H9 (cell line): ENCODE results near the gene RAB15. TPM values are rescaled to one million over a fixed set of nuclear protein-coding genes. Genes with fewer than 3 reads are reported as not detected.
A peak's percentile ranks its signal among the peaks of the same experiment; 100 is the strongest.

Experiments
- DNase-seq: peaks from one replicate; pipeline ENCODE4 v3.0.0-alpha.2; 2017
- H2AFZ ChIP-seq: one replicate; pipeline ENCODE4 v1.6.1; 2013; ENCODE audit warnings: mild to moderate bottlenecking, low read length, control low read depth, moderate library complexity
- H2AK5ac ChIP-seq: 2 replicates; pipeline ENCODE4 v1.6.1; 2013; ENCODE audit warnings: low read length, control low read depth, mixed read lengths; ENCODE audit not compliant: insufficient read length
- H2BK120ac ChIP-seq: one replicate; pipeline ENCODE4 v1.6.1; 2013; ENCODE audit warnings: low read depth, mild to moderate bottlenecking, low read length, control low read depth, inconsistent platforms; ENCODE audit not compliant: poor library complexity, severe bottlenecking
- H2BK12ac ChIP-seq: 2 replicates; pipeline ENCODE4 v1.6.1; 2013; ENCODE audit warnings: low read length, control low read depth, mixed read lengths, low read depth; ENCODE audit not compliant: insufficient read length
- H2BK15ac ChIP-seq: 2 replicates; pipeline ENCODE4 v1.6.1; 2013; ENCODE audit warnings: low read depth, low read length, control low read depth
- H2BK20ac ChIP-seq: one replicate; pipeline ENCODE4 v1.6.1; 2013; ENCODE audit warnings: low read depth, mild to moderate bottlenecking, low read length, control low read depth, inconsistent platforms; ENCODE audit not compliant: poor library complexity, severe bottlenecking
- H2BK5ac ChIP-seq: 2 replicates; pipeline ENCODE4 v1.6.1; 2013; ENCODE audit warnings: low read length, control low read depth, mixed read lengths; ENCODE audit not compliant: insufficient read length
- H3K14ac ChIP-seq: 2 replicates; pipeline ENCODE4 v1.6.1; 2013; ENCODE audit warnings: low read length, control low read depth; ENCODE audit not compliant: insufficient read depth
- H3K18ac ChIP-seq: 2 replicates; pipeline ENCODE4 v1.6.1; 2013; ENCODE audit warnings: low read depth, mild to moderate bottlenecking, mixed read lengths, low read length, control low read depth; ENCODE audit not compliant: insufficient read length
- H3K23ac ChIP-seq: 2 replicates; pipeline ENCODE4 v1.6.1; 2013; ENCODE audit warnings: low read length, control low read depth, mixed read lengths, low read depth; ENCODE audit not compliant: insufficient read length
- H3K23me2 ChIP-seq: 2 replicates; pipeline ENCODE4 v1.6.1; 2013; ENCODE audit warnings: low read depth, mild to moderate bottlenecking, mixed read lengths, low read length, control low read depth; ENCODE audit not compliant: insufficient read length, poor library complexity, severe bottlenecking
- H3K27ac ChIP-seq: 2 replicates; pipeline ENCODE4 v1.5.1; 2013; ENCODE audit warnings: low read length, control low read depth, mixed read lengths, low read depth; ENCODE audit not compliant: insufficient read length
- H3K27me3 ChIP-seq: 2 replicates; pipeline ENCODE4 v1.6.1; 2013; ENCODE audit warnings: low read length, control low read depth, inconsistent platforms; ENCODE audit not compliant: insufficient read depth
- H3K4ac ChIP-seq: 2 replicates; pipeline ENCODE4 v1.6.1; 2013; ENCODE audit warnings: low read depth, mild to moderate bottlenecking, control low read depth, inconsistent platforms, low read length, moderate library complexity
- H3K4me1 ChIP-seq: 2 replicates; pipeline ENCODE4 v1.6.1; 2013; ENCODE audit warnings: low read length, control low read depth, inconsistent platforms; ENCODE audit not compliant: insufficient read depth
- H3K4me2 ChIP-seq: 2 replicates; pipeline ENCODE4 v1.6.1; 2013; ENCODE audit warnings: low read length, control low read depth, mixed read lengths; ENCODE audit not compliant: insufficient read length, insufficient read depth
- H3K56ac ChIP-seq: 2 replicates; pipeline ENCODE4 v1.6.1; 2013; ENCODE audit warnings: low read depth, mild to moderate bottlenecking, mixed read lengths, low read length, control low read depth; ENCODE audit not compliant: insufficient read length
- H3K79me1 ChIP-seq: 2 replicates; pipeline ENCODE4 v1.6.1; 2013; ENCODE audit warnings: low read depth, mild to moderate bottlenecking, moderate library complexity, low read length, control low read depth, inconsistent platforms; ENCODE audit not compliant: insufficient read depth, poor library complexity, severe bottlenecking
- H3K79me2 ChIP-seq: 2 replicates; pipeline ENCODE4 v1.6.1; 2013; ENCODE audit warnings: low read length, control low read depth, inconsistent platforms; ENCODE audit not compliant: insufficient read depth
- H3K9ac ChIP-seq: 2 replicates; pipeline ENCODE4 v1.6.1; 2013; ENCODE audit warnings: low read length, control low read depth, mixed read lengths; ENCODE audit not compliant: insufficient read length; ENCODE audit errors: extremely low read depth
- H3K9me3 ChIP-seq: one replicate; pipeline ENCODE4 v1.6.1; 2013; ENCODE audit warnings: low read depth, low read length, inconsistent platforms; ENCODE audit not compliant: control insufficient read depth
- H3T11ph ChIP-seq: one replicate; pipeline ENCODE4 v1.6.1; 2013; ENCODE audit warnings: mild to moderate bottlenecking, low read length, control low read depth, inconsistent platforms
- H4K20me1 ChIP-seq: one replicate; pipeline ENCODE4 v1.6.1; 2013; ENCODE audit not compliant: control insufficient read depth, insufficient read length, insufficient read depth
- H4K5ac ChIP-seq: 2 replicates; pipeline ENCODE4 v1.6.1; 2013; ENCODE audit warnings: low read depth, mild to moderate bottlenecking, mixed read lengths, low read length, control low read depth; ENCODE audit not compliant: insufficient read length
- H4K8ac ChIP-seq: replicated peaks from 2 replicates; pipeline ENCODE4 v1.6.1; 2013; ENCODE audit warnings: low read length, control low read depth, mixed read lengths, low read depth; ENCODE audit not compliant: insufficient read length
- H4K91ac ChIP-seq: 2 replicates; pipeline ENCODE4 v1.6.1; 2013; ENCODE audit warnings: low read depth, mild to moderate bottlenecking, moderate library complexity, mixed read lengths, low read length, control low read depth; ENCODE audit not compliant: insufficient read length
- H3K27ac Mint-ChIP-seq, 3 experiments: 2 replicates in 2 of 3; 3 replicates in 1 of 3; pipeline ENCODE4 v1.8.0; 2020 to 2021; ENCODE audit warnings: mixed read lengths in 3 of 3, mild to moderate bottlenecking in 1 of 3, moderate library complexity in 1 of 3
- H3K27me3 Mint-ChIP-seq: 2 replicates; pipeline ENCODE4 v1.8.0; 2021; ENCODE audit warnings: low read depth, mild to moderate bottlenecking, moderate library complexity, mixed read lengths
- H3K36me3 Mint-ChIP-seq, 3 experiments: 2 replicates in 2 of 3; 3 replicates in 1 of 3; pipeline ENCODE4 v1.8.0; 2020 to 2021; ENCODE audit warnings: low read depth in 3 of 3, mixed read lengths in 3 of 3; ENCODE audit not compliant: insufficient read depth in 1 of 3
- H3K4me1 Mint-ChIP-seq, 2 experiments: 2 replicates each; pipeline ENCODE4 v1.8.0; 2020; ENCODE audit warnings: mixed read lengths in 2 of 2
- H3K4me3 Mint-ChIP-seq, 2 experiments: 2 replicates in 1 of 2; 3 replicates in 1 of 2; pipeline ENCODE4 v1.8.0; 2020 to 2021; ENCODE audit warnings: mild to moderate bottlenecking in 2 of 2, mixed read lengths in 2 of 2, moderate library complexity in 1 of 2
- H3K9me3 Mint-ChIP-seq, 2 experiments: 2 replicates in 1 of 2; 3 replicates in 1 of 2; pipeline ENCODE4 v1.8.0; 2020; ENCODE audit warnings: mild to moderate bottlenecking in 2 of 2, mixed read lengths in 2 of 2, moderate library complexity in 1 of 2
- WGBS: extraction: QIAGEN DNeasy Blood & Tissue Kit; methylation state at CpG from one replicate; pipeline ENCODE4 v1.1.7; 2013; ENCODE audit warnings: missing lambda C conversion rate, low lambda C conversion rate, mixed read lengths; ENCODE audit not compliant: insufficient read length; ENCODE audit errors: extremely low coverage; 5-methylcytosine and 5-hydroxymethylcytosine counted together
- total RNA-seq: library from RNA; stranded (reverse); gene quantifications from 2 replicates; pipeline ENCODE4 v1.2.1, GENCODE V29; 2021
- TF ChIP-seq, protein P1 (sequence below): fragments of 200-600 bp; sonication (generic); conservative IDR thresholded peaks from 3 replicates; pipeline ENCODE4 v1.8.0; 2021; ENCODE audit warnings: antibody characterized with exemption, mild to moderate bottlenecking

The RAB15 gene
- total RNA-seq, 1 experiment from 2014 or later = 54.3 TPM

DNA sequence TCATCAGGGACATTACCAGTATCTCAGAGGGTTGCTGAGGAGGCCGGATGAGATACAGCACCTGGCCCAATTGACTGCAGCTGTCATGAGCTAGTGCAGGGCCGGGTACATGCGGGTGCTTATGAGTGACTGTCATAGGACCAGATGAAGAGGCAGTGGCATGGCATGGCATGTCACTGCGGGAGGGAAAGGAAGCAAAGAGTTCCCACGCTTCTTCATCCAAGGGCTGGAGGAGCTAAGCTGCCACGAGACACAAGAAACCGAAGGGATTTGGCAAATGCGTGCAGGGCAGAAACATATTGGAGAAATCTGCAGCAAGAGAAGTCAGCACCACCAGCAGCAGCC is 18.9 kb downstream of the RAB15 start:
- H2AK5ac ChIP-seq = no peak overlapping the region
- no peaks in the 10 kb centered on the region for H4K20me1 ChIP-seq
- H2AFZ ChIP-seq = no peak overlapping the region
- H2BK15ac ChIP-seq = no peak overlapping the region
- no peaks in the 10 kb centered on the region for H3K79me1 ChIP-seq
- no peak overlapping the region for H4K5ac ChIP-seq
- no peak overlapping the region for H2BK12ac ChIP-seq
- H2BK20ac ChIP-seq = no peak overlapping the region
- H3K23me2 ChIP-seq = no peaks in the 10 kb centered on the region
- no peaks in the 10 kb centered on the region; a peak in 2 of 5 replicates for H3K9me3 Mint-ChIP-seq
- H3K79me2 ChIP-seq = no peaks in the 10 kb centered on the region
- DNase-seq = no peak
- no peak overlapping the region for H3K4me2 ChIP-seq
- H3K4me3 Mint-ChIP-seq = no peak overlapping the region
- H3K4ac ChIP-seq = no peak overlapping the region
- no peak overlapping the region for H4K91ac ChIP-seq
- no peak overlapping the region for H3K14ac ChIP-seq
- H4K8ac ChIP-seq = no peak overlapping the region
- peaks cover 5 to 42% (median 33%) of the 10 kb centered on the region in 3 experiments for H3K36me3 Mint-ChIP-seq
- H3K27ac Mint-ChIP-seq = peak overlapping the region in 2 of 3 experiments; percentile 22 to 59; a peak in 4 of 7 replicates
- H2BK5ac ChIP-seq = no peak overlapping the region
- H3K9ac ChIP-seq = no peak overlapping the region
- no peaks in the 10 kb centered on the region for H3K27me3 ChIP-seq
- TF ChIP-seq, protein P1, sequence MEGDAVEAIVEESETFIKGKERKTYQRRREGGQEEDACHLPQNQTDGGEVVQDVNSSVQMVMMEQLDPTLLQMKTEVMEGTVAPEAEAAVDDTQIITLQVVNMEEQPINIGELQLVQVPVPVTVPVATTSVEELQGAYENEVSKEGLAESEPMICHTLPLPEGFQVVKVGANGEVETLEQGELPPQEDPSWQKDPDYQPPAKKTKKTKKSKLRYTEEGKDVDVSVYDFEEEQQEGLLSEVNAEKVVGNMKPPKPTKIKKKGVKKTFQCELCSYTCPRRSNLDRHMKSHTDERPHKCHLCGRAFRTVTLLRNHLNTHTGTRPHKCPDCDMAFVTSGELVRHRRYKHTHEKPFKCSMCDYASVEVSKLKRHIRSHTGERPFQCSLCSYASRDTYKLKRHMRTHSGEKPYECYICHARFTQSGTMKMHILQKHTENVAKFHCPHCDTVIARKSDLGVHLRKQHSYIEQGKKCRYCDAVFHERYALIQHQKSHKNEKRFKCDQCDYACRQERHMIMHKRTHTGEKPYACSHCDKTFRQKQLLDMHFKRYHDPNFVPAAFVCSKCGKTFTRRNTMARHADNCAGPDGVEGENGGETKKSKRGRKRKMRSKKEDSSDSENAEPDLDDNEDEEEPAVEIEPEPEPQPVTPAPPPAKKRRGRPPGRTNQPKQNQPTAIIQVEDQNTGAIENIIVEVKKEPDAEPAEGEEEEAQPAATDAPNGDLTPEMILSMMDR = no peak
- no peak overlapping the region for H3K56ac ChIP-seq
- peaks cover 39 to 44% of the 10 kb centered on the region in 2 experiments for H3K4me1 Mint-ChIP-seq
- H2BK120ac ChIP-seq = no peak overlapping the region
- H3T11ph ChIP-seq = no peak overlapping the region
- no peaks in the 10 kb centered on the region for H3K9me3 ChIP-seq
- H3K4me1 ChIP-seq = peaks cover 14% of the 10 kb centered on the region; the same call in 1 of the 2 replicates
- no peak overlapping the region for H3K18ac ChIP-seq
- no peak overlapping the region for H3K23ac ChIP-seq
- H3K27me3 Mint-ChIP-seq = no peaks in the 10 kb centered on the region
- WGBS = no CpG with 5 or more reads among the region's 8 CpGs
- H3K27ac ChIP-seq = no peak overlapping the region
